ENCODE data around the gene ARHGEF4. TPM values are rescaled to one million over a fixed set of nuclear protein-coding genes. Genes with fewer than 3 reads are reported as not detected.

The ARHGEF4 gene
- total and polyA plus RNA-seq, 2 donors: 2.9 to 6.5 TPM

DNA sequence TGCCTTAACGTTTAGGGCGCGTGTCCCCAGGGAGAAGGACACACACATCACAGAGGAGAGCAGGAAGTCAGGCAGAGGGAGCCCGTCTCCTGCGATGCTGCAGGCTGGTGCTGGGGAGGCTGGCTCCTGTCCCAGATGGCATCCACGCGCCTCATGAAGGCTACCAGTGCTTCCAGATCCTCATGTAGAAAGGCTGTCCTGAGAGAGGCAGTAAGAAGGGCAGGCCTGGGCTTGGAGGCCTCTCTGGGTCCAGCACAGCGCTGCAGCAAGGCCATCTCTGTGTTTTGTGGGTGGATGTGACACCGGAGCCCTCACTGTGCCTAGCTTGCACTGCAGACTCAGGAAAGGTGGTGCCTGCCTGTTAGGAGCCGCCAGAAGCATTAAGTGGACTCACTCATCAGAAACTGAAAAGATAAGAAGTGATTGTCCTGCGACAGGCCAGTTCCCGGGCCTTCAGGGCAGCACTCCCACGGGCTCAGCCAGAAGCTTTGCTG, 193.8 kb downstream of the ARHGEF4 start:
- no peak overlapping the region for H3K4me3 ChIP-seq (ENCODE audit: low read length in 2 of 2)
- H3K27ac ChIP-seq (ENCODE audit: low read depth in 1 of 2, low read length in 1 of 2): no peak overlapping the region
- peaks cover 0 to 8% of the 10 kb centered on the region in 2 donors for H3K4me1 ChIP-seq (ENCODE audit: control insufficient read depth in 2 of 2, insufficient read depth in 2 of 2, low read length in 2 of 2)
- H3K36me3 ChIP-seq (ENCODE audit: control insufficient read depth in 2 of 2, insufficient read depth in 2 of 2, low read length in 1 of 2): no peaks in the 10 kb centered on the region
- H3K9me3 ChIP-seq (ENCODE audit: control insufficient read depth in 2 of 2, insufficient read depth in 1 of 2, low read length in 1 of 2): peaks cover 0 to 2% of the 10 kb centered on the region in 2 donors
- 84% methylated on average over 13 of the region's 13 CpGs for WGBS
- no peak for DNase-seq (ENCODE audit: low read depth in 6 of 9, low spot score in 9 of 9)
- peaks cover 18 to 45% of the 10 kb centered on the region in 2 donors for H3K27me3 ChIP-seq (ENCODE audit: control insufficient read depth in 2 of 2, insufficient read depth in 1 of 2, low read length in 1 of 2)

DNA sequence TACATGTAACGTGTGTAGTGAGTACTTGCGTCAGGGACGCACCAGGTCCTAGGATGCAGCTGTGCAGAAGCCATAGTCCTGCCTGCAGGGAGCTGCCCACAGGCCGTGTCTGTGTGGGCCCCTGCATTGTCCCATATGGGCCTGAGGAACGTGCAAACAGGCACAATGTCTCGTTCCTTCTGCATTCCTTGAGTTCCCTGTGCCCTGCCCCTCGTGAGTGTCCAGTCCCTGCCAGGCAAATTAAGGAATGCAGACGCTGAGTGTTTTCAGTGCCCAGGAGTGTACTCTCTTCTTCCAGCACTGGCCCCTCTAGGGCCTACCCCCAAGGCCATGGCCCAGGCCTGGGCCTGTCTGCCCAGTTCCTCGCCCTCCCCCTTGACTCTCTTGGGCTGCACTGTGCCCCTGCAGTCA, 194.7 kb downstream of the ARHGEF4 start:
- H3K36me3 ChIP-seq (ENCODE audit: control insufficient read depth in 2 of 2, insufficient read depth in 2 of 2, low read length in 1 of 2): no peaks in the 10 kb centered on the region
- no peak overlapping the region for H3K27ac ChIP-seq (ENCODE audit: low read depth in 1 of 2, low read length in 1 of 2)
- H3K27me3 ChIP-seq (ENCODE audit: control insufficient read depth in 2 of 2, insufficient read depth in 1 of 2, low read length in 1 of 2): peaks cover 20 to 54% of the 10 kb centered on the region in 2 donors
- H3K9me3 ChIP-seq (ENCODE audit: control insufficient read depth in 2 of 2, insufficient read depth in 1 of 2, low read length in 1 of 2): peaks cover 0 to 2% of the 10 kb centered on the region in 2 donors
- H3K4me3 ChIP-seq (ENCODE audit: low read length in 2 of 2): no peak overlapping the region
- no peak for DNase-seq (ENCODE audit: low read depth in 6 of 9, low spot score in 9 of 9)
- 95% methylated on average over 9 of the region's 9 CpGs for WGBS
- H3K4me1 ChIP-seq (ENCODE audit: control insufficient read depth in 2 of 2, insufficient read depth in 2 of 2, low read length in 2 of 2): peaks cover 0 to 8% of the 10 kb centered on the region in 2 donors

DNA sequence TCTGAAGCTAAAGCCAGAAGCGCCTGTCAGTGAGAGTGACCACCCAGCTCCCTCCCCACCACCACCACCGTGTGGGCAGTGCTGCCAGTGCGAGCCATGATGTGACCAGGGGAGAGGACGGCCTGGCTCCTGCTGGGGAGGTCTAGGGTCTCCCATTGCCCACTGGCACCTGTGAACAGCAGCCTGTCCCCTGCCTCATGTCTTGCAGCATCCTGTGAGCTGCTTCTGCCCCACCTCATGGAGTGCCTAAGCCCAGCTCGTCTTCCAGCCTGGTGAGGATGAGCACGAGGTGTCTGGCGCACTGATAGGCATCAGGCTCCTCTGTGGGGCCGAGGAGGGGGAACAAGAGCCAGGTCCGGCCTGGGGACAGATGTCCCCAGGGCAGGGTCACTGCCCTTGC, 195.2 kb downstream of the ARHGEF4 start:
- peaks cover 0 to 8% of the 10 kb centered on the region in 2 donors for H3K4me1 ChIP-seq (ENCODE audit: control insufficient read depth in 2 of 2, insufficient read depth in 2 of 2, low read length in 2 of 2)
- H3K9me3 ChIP-seq (ENCODE audit: control insufficient read depth in 2 of 2, insufficient read depth in 1 of 2, low read length in 1 of 2): peaks cover 0 to 2% of the 10 kb centered on the region in 2 donors
- DNase-seq (ENCODE audit: low read depth in 6 of 9, low spot score in 9 of 9): no peak
- no peak overlapping the region for H3K4me3 ChIP-seq (ENCODE audit: low read length in 2 of 2)
- no peak overlapping the region for H3K27ac ChIP-seq (ENCODE audit: low read depth in 1 of 2, low read length in 1 of 2)
- 87% methylated on average over 9 of the region's 9 CpGs for WGBS
- H3K27me3 ChIP-seq (ENCODE audit: control insufficient read depth in 2 of 2, insufficient read depth in 1 of 2, low read length in 1 of 2): peaks cover 23 to 58% of the 10 kb centered on the region in 2 donors
- H3K36me3 ChIP-seq (ENCODE audit: control insufficient read depth in 2 of 2, insufficient read depth in 2 of 2, low read length in 1 of 2): no peaks in the 10 kb centered on the region

GRCh38 chr2:131032393-131032836, 195.7 kb downstream of the ARHGEF4 start:
- H3K27ac ChIP-seq (ENCODE audit: low read depth in 1 of 2, low read length in 1 of 2): no peak overlapping the region
- H3K9me3 ChIP-seq (ENCODE audit: control insufficient read depth in 2 of 2, insufficient read depth in 1 of 2, low read length in 1 of 2): peaks cover 0 to 2% of the 10 kb centered on the region in 2 donors
- 95% methylated on average over 4 of the region's 4 CpGs for WGBS
- H3K4me3 ChIP-seq (ENCODE audit: low read length in 2 of 2): no peak overlapping the region
- peaks cover 0 to 8% of the 10 kb centered on the region in 2 donors for H3K4me1 ChIP-seq (ENCODE audit: control insufficient read depth in 2 of 2, insufficient read depth in 2 of 2, low read length in 2 of 2)
- no peaks in the 10 kb centered on the region for H3K36me3 ChIP-seq (ENCODE audit: control insufficient read depth in 2 of 2, insufficient read depth in 2 of 2, low read length in 1 of 2)
- no peak for DNase-seq (ENCODE audit: low read depth in 6 of 9, low spot score in 9 of 9)
- H3K27me3 ChIP-seq (ENCODE audit: control insufficient read depth in 2 of 2, insufficient read depth in 1 of 2, low read length in 1 of 2): peaks cover 23 to 62% of the 10 kb centered on the region in 2 donors

DNA sequence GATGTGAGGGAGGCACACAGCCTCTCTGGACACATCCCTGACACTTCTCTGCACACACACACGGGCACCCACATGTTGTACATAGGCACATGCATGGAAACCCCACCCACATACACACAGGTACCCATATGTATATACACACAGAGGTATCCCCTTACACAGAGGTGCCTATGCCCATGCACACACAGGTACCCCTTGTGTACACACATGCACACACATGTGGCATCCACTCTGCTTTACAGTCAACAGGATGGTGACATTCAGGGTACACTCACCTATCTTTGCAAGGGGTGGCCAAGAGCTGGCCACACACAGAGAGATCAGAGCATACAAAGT, 197.0 kb downstream of the ARHGEF4 start:
- H3K27me3 ChIP-seq (ENCODE audit: control insufficient read depth in 2 of 2, insufficient read depth in 1 of 2, low read length in 1 of 2): peaks cover 23 to 75% of the 10 kb centered on the region in 2 donors
- peaks cover 0 to 8% of the 10 kb centered on the region in 2 donors for H3K4me1 ChIP-seq (ENCODE audit: control insufficient read depth in 2 of 2, insufficient read depth in 2 of 2, low read length in 2 of 2)
- no peak for DNase-seq (ENCODE audit: low read depth in 6 of 9, low spot score in 9 of 9)
- H3K4me3 ChIP-seq (ENCODE audit: low read length in 2 of 2): no peak overlapping the region
- H3K36me3 ChIP-seq (ENCODE audit: control insufficient read depth in 2 of 2, insufficient read depth in 2 of 2, low read length in 1 of 2): no peaks in the 10 kb centered on the region
- H3K27ac ChIP-seq (ENCODE audit: low read depth in 1 of 2, low read length in 1 of 2): no peak overlapping the region
- H3K9me3 ChIP-seq (ENCODE audit: control insufficient read depth in 2 of 2, insufficient read depth in 1 of 2, low read length in 1 of 2): no peaks in the 10 kb centered on the region
- WGBS: 79% methylated on average over 1 of the region's 1 CpG

GRCh38 chr2:131034122-131035051, 197.7 kb downstream of the ARHGEF4 start:
- H3K4me1 ChIP-seq (ENCODE audit: control insufficient read depth in 2 of 2, insufficient read depth in 2 of 2, low read length in 2 of 2): peaks cover 0 to 10% of the 10 kb centered on the region in 2 donors
- peak in 1 of 9 donors; percentile 29 for DNase-seq (ENCODE audit: low read depth in 6 of 9, low spot score in 9 of 9)
- no peaks in the 10 kb centered on the region for H3K36me3 ChIP-seq (ENCODE audit: control insufficient read depth in 2 of 2, insufficient read depth in 2 of 2, low read length in 1 of 2)
- H3K27me3 ChIP-seq (ENCODE audit: control insufficient read depth in 2 of 2, insufficient read depth in 1 of 2, low read length in 1 of 2): peaks cover 23 to 81% of the 10 kb centered on the region in 2 donors
- H3K9me3 ChIP-seq (ENCODE audit: control insufficient read depth in 2 of 2, insufficient read depth in 1 of 2, low read length in 1 of 2): no peaks in the 10 kb centered on the region
- H3K4me3 ChIP-seq (ENCODE audit: low read length in 2 of 2): peak overlapping the region in 1 of 2 donors; percentile 42
- 6% methylated on average over 61 of the region's 61 CpGs for WGBS
- no peak overlapping the region for H3K27ac ChIP-seq (ENCODE audit: low read depth in 1 of 2, low read length in 1 of 2)

DNA sequence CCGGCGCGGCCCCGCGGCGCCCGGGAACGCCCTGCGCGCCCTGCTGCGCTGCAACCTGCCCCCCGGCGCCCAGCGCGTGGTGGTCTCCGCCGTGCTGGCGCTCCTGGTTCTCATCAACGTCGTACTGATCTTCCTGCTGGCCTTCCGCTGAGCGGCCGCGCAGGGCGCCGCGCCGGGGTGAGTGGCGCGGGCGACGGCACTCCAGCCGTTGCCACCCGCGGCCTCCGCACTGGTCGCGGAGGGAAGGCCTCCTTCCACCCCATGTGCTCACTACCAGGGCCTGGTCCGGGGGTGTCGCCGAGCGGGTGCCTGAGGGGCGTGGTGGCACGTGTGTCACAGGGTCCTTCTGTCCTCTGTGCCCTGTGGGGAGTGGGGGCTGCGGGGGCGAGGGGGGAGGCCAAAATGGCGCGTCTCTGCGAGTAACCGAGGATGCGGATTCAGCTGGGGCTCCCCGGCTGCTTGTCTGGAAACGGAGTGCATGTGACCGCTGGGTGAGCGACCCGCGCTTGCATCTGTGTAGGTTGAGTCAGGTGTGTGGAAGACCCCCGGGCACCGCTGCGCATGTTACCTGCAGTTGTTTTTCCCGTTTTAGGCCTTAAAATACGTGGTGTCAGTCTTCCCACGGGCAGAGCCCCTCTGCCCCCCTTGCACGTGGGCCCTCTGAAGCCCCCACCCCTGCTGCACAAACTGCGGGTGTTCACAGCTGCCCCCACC, 198.6 kb downstream of the ARHGEF4 start:
- Histone ChIP-seq H3K27ac (ENCODE audit: low read depth in 1 of 2, low read length in 1 of 2) (no peak overlapping the region), H3K9me3 (ENCODE audit: control insufficient read depth in 2 of 2, insufficient read depth in 1 of 2, low read length in 1 of 2) (peaks cover 0 to 1% of the 10 kb centered on the region in 2 donors), H3K4me1 (ENCODE audit: control insufficient read depth in 2 of 2, insufficient read depth in 2 of 2, low read length in 2 of 2) (peaks cover 5 to 19% of the 10 kb centered on the region in 2 donors), H3K36me3 (ENCODE audit: control insufficient read depth in 2 of 2, insufficient read depth in 2 of 2, low read length in 1 of 2) (no peaks in the 10 kb centered on the region), H3K27me3 (ENCODE audit: control insufficient read depth in 2 of 2, insufficient read depth in 1 of 2, low read length in 1 of 2) (peaks cover 23 to 89% of the 10 kb centered on the region in 2 donors), H3K4me3 (ENCODE audit: low read length in 2 of 2) (peak overlapping the region in 1 of 2 donors; percentile 42)
- WGBS: 11% methylated on average over 65 of the region's 65 CpGs
- DNase-seq (ENCODE audit: low read depth in 6 of 9, low spot score in 9 of 9): no peak

- H3K27me3 ChIP-seq (ENCODE audit: control insufficient read depth in 2 of 2, insufficient read depth in 1 of 2, low read length in 1 of 2): peaks cover 23 to 88% of the 10 kb centered on the region in 2 donors
- no peak overlapping the region for H3K27ac ChIP-seq (ENCODE audit: low read depth in 1 of 2, low read length in 1 of 2)
- H3K4me1 ChIP-seq (ENCODE audit: control insufficient read depth in 2 of 2, insufficient read depth in 2 of 2, low read length in 2 of 2): peaks cover 9 to 24% of the 10 kb centered on the region in 2 donors
- peaks cover 0 to 7% of the 10 kb centered on the region in 2 donors for H3K9me3 ChIP-seq (ENCODE audit: control insufficient read depth in 2 of 2, insufficient read depth in 1 of 2, low read length in 1 of 2)
- 79% methylated on average over 10 of the region's 10 CpGs for WGBS
- DNase-seq (ENCODE audit: low read depth in 6 of 9, low spot score in 9 of 9): no peak
- H3K36me3 ChIP-seq (ENCODE audit: control insufficient read depth in 2 of 2, insufficient read depth in 2 of 2, low read length in 1 of 2): no peaks in the 10 kb centered on the region
- no peak overlapping the region for H3K4me3 ChIP-seq (ENCODE audit: low read length in 2 of 2)
Observed at GRCh38 chr2:131035826-131036231, 199.1 kb downstream of the ARHGEF4 start.

Measured in thymus (tissue), 11 donors.